GM12878 (cell line): ENCODE data around the gene GSAP. TPM values are rescaled to one million over a fixed set of nuclear protein-coding genes. Genes with fewer than 3 reads are reported as not detected.

Experiments used
- ATAC-seq: fragments of 200-7000 bp; cut with Tn5 transposase; 3 replicates; pipeline ENCODE4 v1.9.1; 2020; ENCODE audit warnings: mild to moderate bottlenecking, moderate library complexity
- BruUV-seq: library from RNA; stranded (reverse); fragments of 400-500 nt; replicated peaks from 2 replicates; lab custom pipeline; 2021; lab: Mats Ljungman, UMichigan
- CTCF ChIA-PET: fragments of 300-600 bp; sonication (Branson Sonifier 250); formaldehyde crosslinking; extraction: SDS; loops from one replicate; lab custom pipeline; 2021; ENCODE audit warnings: inconsistent platforms; lab: Yijun Ruan, JAX
- POLR2A ChIA-PET: fragments of 350-600 bp; formaldehyde crosslinking; extraction: SDS; loops from one replicate; lab custom pipeline; 2021; ENCODE audit warnings: inconsistent platforms; lab: Charles Lee
- RAD21 ChIA-PET: fragments of 300-600 bp; sonication (Branson Sonifier 250); formaldehyde crosslinking; loops from one replicate; lab custom pipeline; 2023; ENCODE audit warnings: antibody characterized with exemption; ENCODE audit not compliant: unreplicated experiment; lab: Charles Lee
- SMC1A ChIA-PET: fragments of 300-600 bp; sonication (Branson Sonifier 250); formaldehyde crosslinking; loops from one replicate; lab custom pipeline; 2023; ENCODE audit not compliant: unreplicated experiment, uncharacterized antibody; lab: Charles Lee
- DNase-seq: peaks from one replicate; pipeline ENCODE4 v3.0.0-alpha.2; 2011; ENCODE audit warnings: low read depth, low spot score
- FAIRE-seq: peaks from 3 replicates; lab custom pipeline; 2011; peaks lifted over from hg19 to GRCh38; lab: Jason Lieb, UNC
- H2AFZ ChIP-seq: 2 replicates; pipeline ENCODE4 v1.6.0; 2011; ENCODE audit warnings: low read depth, low read length, control low read depth; ENCODE audit not compliant: control insufficient read depth
- H3K27ac ChIP-seq: 2 replicates; pipeline ENCODE4 v1.5.1; 2011; ENCODE audit warnings: control low read depth; ENCODE audit not compliant: control insufficient read depth, insufficient read depth
- H3K27me3 ChIP-seq, 2 experiments: replicated peaks in 1 of 2; 2 replicates each; pipeline versions ENCODE4 v1.6.0 to v1.6.1; 2011; ENCODE audit warnings: low read length in 1 of 2; ENCODE audit not compliant: control insufficient read depth in 2 of 2, insufficient read depth in 2 of 2
- H3K36me3 ChIP-seq, 2 experiments: 2 replicates each; pipeline ENCODE4 v1.5.1; 2011; ENCODE audit warnings: low read length in 1 of 2; ENCODE audit not compliant: control insufficient read depth in 2 of 2, insufficient read depth in 2 of 2
- H3K4me1 ChIP-seq: 2 replicates; pipeline ENCODE4 v1.6.1; 2011; ENCODE audit warnings: mild to moderate bottlenecking, low read length, moderate library complexity, mixed read lengths; ENCODE audit not compliant: control insufficient read depth, insufficient read depth
- H3K4me2 ChIP-seq: 2 replicates; pipeline ENCODE4 v1.6.0; 2011; ENCODE audit warnings: control low read depth; ENCODE audit not compliant: control insufficient read depth, insufficient read depth
- H3K4me3 ChIP-seq: fragments of 200-600 bp; sonication (generic); 2 replicates; pipeline ENCODE4 v1.5.1; 2016
- H3K79me2 ChIP-seq: 2 replicates; pipeline ENCODE4 v1.6.0; 2011; ENCODE audit warnings: low read length; ENCODE audit not compliant: control insufficient read depth, insufficient read depth
- H3K9ac ChIP-seq: 2 replicates; pipeline ENCODE4 v1.8.0; 2011; ENCODE audit warnings: low read length, control low read depth, mixed read lengths; ENCODE audit not compliant: control insufficient read depth, insufficient read depth
- H3K9me3 ChIP-seq: replicated peaks from 3 replicates; pipeline ENCODE4 v1.5.1; 2011; ENCODE audit warnings: mild to moderate bottlenecking, low read length; ENCODE audit not compliant: control insufficient read depth, insufficient read depth
- H4K20me1 ChIP-seq: 2 replicates; pipeline ENCODE4 v1.6.0; 2011; ENCODE audit not compliant: control insufficient read depth, insufficient read depth
- BACH1 ChIP-seq: fragments of 450-650 bp; IDR thresholded peaks from 2 replicates; pipeline ENCODE4 v1.6.1; 2017; ENCODE audit warnings: mild to moderate bottlenecking, borderline replicate concordance
- CEBPZ ChIP-seq: fragments of 150-350 bp; IDR thresholded peaks from 2 replicates; pipeline ENCODE4 v1.6.1; 2016; ENCODE audit warnings: low read depth, low read length
- E4F1 ChIP-seq: fragments of 450-650 bp; IDR thresholded peaks from 2 replicates; pipeline ENCODE4 v1.6.1; 2018; ENCODE audit warnings: borderline replicate concordance, mild to moderate bottlenecking; ENCODE audit not compliant: partially characterized antibody
- GATAD2B ChIP-seq: fragments of 450-650 bp; conservative IDR thresholded peaks from 2 replicates; pipeline ENCODE4 v1.6.1; 2017; ENCODE audit warnings: low read depth, mild to moderate bottlenecking, moderate library complexity
- IRF4 ChIP-seq: IDR thresholded peaks from 2 replicates; pipeline ENCODE4 v1.6.1; 2011; ENCODE audit warnings: low read depth, low read length
- JUND ChIP-seq: IDR thresholded peaks from 2 replicates; pipeline ENCODE4 v1.6.1; 2012; ENCODE audit warnings: low read depth, mild to moderate bottlenecking, low read length, improper control_type of control experiment, moderate library complexity
- NFYA ChIP-seq: IDR thresholded peaks from 2 replicates; pipeline ENCODE4 v1.6.1; 2011; ENCODE audit warnings: low read depth, mild to moderate bottlenecking, low read length, improper control_type of control experiment, borderline replicate concordance
- PAX5 ChIP-seq: IDR thresholded peaks from 2 replicates; pipeline ENCODE4 v1.6.1; 2011; ENCODE audit warnings: low read depth, low read length, borderline replicate concordance
- SPI1 ChIP-seq: IDR thresholded peaks from 2 replicates; pipeline ENCODE4 v1.6.1; 2011; ENCODE audit warnings: low read depth, mild to moderate bottlenecking, low read length, moderate library complexity, borderline replicate concordance; ENCODE audit not compliant: insufficient read depth
- TAF1 ChIP-seq: IDR thresholded peaks from 2 replicates; pipeline ENCODE4 v1.6.1; 2011; ENCODE audit warnings: mild to moderate bottlenecking, low read depth, low read length, borderline replicate concordance
- WGBS: methylation state at CpG from one replicate; pipeline ENCODE4 v1.1.6; 2016; ENCODE audit warnings: low lambda C conversion rate; ENCODE audit not compliant: insufficient replicate concordance, insufficient coverage; ENCODE audit errors: missing lambda C conversion rate; 5-methylcytosine and 5-hydroxymethylcytosine counted together
- in situ Hi-C: fragments of 300-500 bp; cut with MboI; formaldehyde crosslinking; loops from 9 replicates; pipeline ENCODE4 v1.14.3; 2018; ENCODE audit warnings: mixed read lengths
- intact Hi-C: fragments of 100-400 bp; cut with micrococcal nuclease; formaldehyde crosslinking; loops from one replicate; pipeline ENCODE4 v1.14.2; 2022; ENCODE audit not compliant: unreplicated experiment
- polyA plus RNA-seq, 11 experiments: library from polyadenylated mRNA; depleted of rRNA in 4 of 11; unstranded in 6 of 11; stranded (reverse) in 5 of 11; fragments of >200 nt; fragmentation: Nextera tagmentation in 4 of 11; fragmentation: Illumina TruSeq in 1 of 11; extraction: Ambion mirVana in 4 of 11; extraction: Trizol in 1 of 11; gene quantifications; 1 replicate in 1 of 11; 2 replicates in 10 of 11; pipeline versions ENCODE4 v1.2.1 to v1.2.3, GENCODE V29; 2011 to 2016; ENCODE audit warnings: inconsistent platforms in 2 of 11, missing spikeins in 2 of 11, low read depth in 1 of 11
- total RNA-seq, 4 experiments: library from RNA; depleted of rRNA in 3 of 4; stranded (reverse); fragments of >200 nt in 3 of 4; fragmentation: Illumina TruSeq in 1 of 4; extraction: Trizol in 1 of 4; gene quantifications; 2 replicates each; pipeline versions ENCODE4 v1.2.1 to v1.2.3, GENCODE V29; 2013 to 2021

GSAP gene
- total and polyA plus RNA-seq, 10 of the 15 experiments (the other 5 are each of a cell fraction or from before 2014, with no cell fraction given): 6.6 to 38.1 (median 21.8) TPM

- FAIRE-seq (no peak), ATAC-seq (no peak), DNase-seq (no peak)
- intact Hi-C loops (no loop called here), in situ Hi-C loops (no loop called here)
- Histone ChIP-seq H3K4me2 (no peak overlapping the region), H3K9ac (no peak overlapping the region), H3K36me3 (peaks cover 0 to 3% of the 10 kb centered on the region in 2 experiments; a peak in 2 of 4 replicates), H3K4me1 (no peaks in the 10 kb centered on the region), H4K20me1 (no peaks in the 10 kb centered on the region), H3K79me2 (no peaks in the 10 kb centered on the region), H3K27ac (no peak overlapping the region), H3K27me3 (no peaks in the 10 kb centered on the region), H3K4me3 (no peak overlapping the region), H3K9me3 (no peaks in the 10 kb centered on the region), H2AFZ (no peak overlapping the region)
- CTCF ChIA-PET: interaction anchor here (1.1 kb wide), 1 partner anchor 13 kb away, joined by 3 read pairs; no protein-coding TSS in a partner anchor
- TF ChIP-seq JUND: no peak
- TF ChIP-seq SPI1: no peak
- no peak for TF ChIP-seq BACH1
- no peak for TF ChIP-seq NFYA
- SMC1A ChIA-PET: interaction anchor here (0.6 to 0.7 kb wide), 2 partner anchors 17 to 1182 kb away, joined by 3 read pairs; no protein-coding TSS in a partner anchor
- POLR2A ChIA-PET: no interaction called here
- no TSS peak for BruUV-seq
- WGBS: 52% methylated on average over 2 of the region's 2 CpGs
- RAD21 ChIA-PET: no interaction called here
These were observed 99.8 kb downstream of the GSAP start for GRCh38 chr7:77316219-77316978.

GRCh38 chr7:77315182-77315591 lies 101.0 kb downstream of the GSAP start:
- no peak overlapping the region for H3K4me2 ChIP-seq
- H3K4me1 ChIP-seq: no peaks in the 10 kb centered on the region
- no peak overlapping the region for H3K4me3 ChIP-seq
- ATAC-seq (no peak), DNase-seq (no peak), FAIRE-seq (no peak)
- ChIA-PET RAD21 (no interaction called here), SMC1A (interaction anchor here (0.7 kb wide), 2 partner anchors 65 to 68 kb away, joined by 3 read pairs; no protein-coding TSS in a partner anchor), CTCF (interaction anchor here (1.1 kb wide), 1 partner anchor 14 kb away, joined by 3 read pairs; no protein-coding TSS in a partner anchor), POLR2A (no interaction called here)
- no peak overlapping the region for H3K9ac ChIP-seq
- H4K20me1 ChIP-seq: no peaks in the 10 kb centered on the region
- no peaks in the 10 kb centered on the region for H3K9me3 ChIP-seq
- in situ Hi-C loops (no loop called here), intact Hi-C loops (no loop called here)
- no peak overlapping the region for H3K27ac ChIP-seq
- 73% methylated on average over 3 of the region's 3 CpGs for WGBS
- no peaks in the 10 kb centered on the region for H3K79me2 ChIP-seq
- H3K36me3 ChIP-seq: peaks cover 0 to 3% of the 10 kb centered on the region in 2 experiments; a peak in 2 of 4 replicates
- H3K27me3 ChIP-seq: no peaks in the 10 kb centered on the region
- H2AFZ ChIP-seq: no peak overlapping the region
- no TSS peak for BruUV-seq
- no peak for TF ChIP-seq PAX5
- TF ChIP-seq CEBPZ: no peak
- no peak for TF ChIP-seq GATAD2B
- no peak for TF ChIP-seq IRF4
- TF ChIP-seq E4F1: no peak
- TF ChIP-seq TAF1: no peak
